Cerebellar cortex (tissue), 1 donor: ENCODE data around the gene CNOT6.
"Not testable (repeated sequence)": the region's sequence is repeated elsewhere in the genome, so short reads cannot be mapped to it uniquely, and the experiment has no call there.

Experiments
- DNase-seq: peaks from one replicate; pipeline ENCODE4 v3.0.0-alpha.2; 2015; ENCODE audit warnings: low spot score

The CNOT6 gene

GRCh38 chr5:180494060-180494509 is at the start of gene CNOT6:
Gene CNOT6, plus strand, starts transcription at chr5:180494379. Its CDS starts 34,898 bp downstream, at chr5:180529277.
- peak; percentile 89 for DNase-seq

- no peak for DNase-seq
Observed at GRCh38 chr5:180454752-180455151, 39.4 kb upstream of the CNOT6 start.

- DNase-seq = no peak
Observed at GRCh38 chr5:180455872-180456271, 38.3 kb upstream of the CNOT6 start.

- DNase-seq = no peak
Observed at GRCh38 chr5:180456792-180457191, 37.4 kb upstream of the CNOT6 start.

- DNase-seq = not testable (repeated sequence)
Observed at GRCh38 chr5:180458852-180459673, 35.1 kb upstream of the CNOT6 start.

- not testable (repeated sequence) for DNase-seq
Observed at GRCh38 chr5:180459674-180460142, 34.5 kb upstream of the CNOT6 start.

GRCh38 chr5:180460834-180461233 is 33.3 kb upstream of the CNOT6 start:
- DNase-seq = no peak

GRCh38 chr5:180461303-180461702 is 32.9 kb upstream of the CNOT6 start:
- no peak for DNase-seq

GRCh38 chr5:180463216-180463900 is 30.8 kb upstream of the CNOT6 start:
- no peak for DNase-seq

GRCh38 chr5:180463916-180464602 is 30.1 kb upstream of the CNOT6 start:
- no peak for DNase-seq

GRCh38 chr5:180464603-180464970 is 29.6 kb upstream of the CNOT6 start:
- DNase-seq = no peak

- DNase-seq = not testable (repeated sequence)
Observed at GRCh38 chr5:180465052-180465451, 29.1 kb upstream of the CNOT6 start.

GRCh38 chr5:180466316-180466715 is 27.9 kb upstream of the CNOT6 start:
- DNase-seq = no peak

GRCh38 chr5:180467028-180467975 is 26.9 kb upstream of the CNOT6 start:
- no peak for DNase-seq

GRCh38 chr5:180467989-180468731 is 26.0 kb upstream of the CNOT6 start:
- no peak for DNase-seq

- DNase-seq = no peak
Observed at GRCh38 chr5:180468732-180469585, 25.2 kb upstream of the CNOT6 start.

- DNase-seq = no peak
Observed at GRCh38 chr5:180469586-180469865, 24.7 kb upstream of the CNOT6 start.

GRCh38 chr5:180469866-180470265 is 24.3 kb upstream of the CNOT6 start:
- no peak for DNase-seq

GRCh38 chr5:180470361-180470760 is 23.8 kb upstream of the CNOT6 start:
- DNase-seq = no peak
